ENCODE results near the gene TMC6. TPM values are rescaled to one million over a fixed set of nuclear protein-coding genes. Genes with fewer than 3 reads are reported as not detected.
"Not testable (repeated sequence)": the region's sequence is repeated elsewhere in the genome, so short reads cannot be mapped to it uniquely, and the experiment has no call there.

The TMC6 gene
- total RNA-seq, 1 donor from 2014 or later: 2.3 TPM

DNA sequence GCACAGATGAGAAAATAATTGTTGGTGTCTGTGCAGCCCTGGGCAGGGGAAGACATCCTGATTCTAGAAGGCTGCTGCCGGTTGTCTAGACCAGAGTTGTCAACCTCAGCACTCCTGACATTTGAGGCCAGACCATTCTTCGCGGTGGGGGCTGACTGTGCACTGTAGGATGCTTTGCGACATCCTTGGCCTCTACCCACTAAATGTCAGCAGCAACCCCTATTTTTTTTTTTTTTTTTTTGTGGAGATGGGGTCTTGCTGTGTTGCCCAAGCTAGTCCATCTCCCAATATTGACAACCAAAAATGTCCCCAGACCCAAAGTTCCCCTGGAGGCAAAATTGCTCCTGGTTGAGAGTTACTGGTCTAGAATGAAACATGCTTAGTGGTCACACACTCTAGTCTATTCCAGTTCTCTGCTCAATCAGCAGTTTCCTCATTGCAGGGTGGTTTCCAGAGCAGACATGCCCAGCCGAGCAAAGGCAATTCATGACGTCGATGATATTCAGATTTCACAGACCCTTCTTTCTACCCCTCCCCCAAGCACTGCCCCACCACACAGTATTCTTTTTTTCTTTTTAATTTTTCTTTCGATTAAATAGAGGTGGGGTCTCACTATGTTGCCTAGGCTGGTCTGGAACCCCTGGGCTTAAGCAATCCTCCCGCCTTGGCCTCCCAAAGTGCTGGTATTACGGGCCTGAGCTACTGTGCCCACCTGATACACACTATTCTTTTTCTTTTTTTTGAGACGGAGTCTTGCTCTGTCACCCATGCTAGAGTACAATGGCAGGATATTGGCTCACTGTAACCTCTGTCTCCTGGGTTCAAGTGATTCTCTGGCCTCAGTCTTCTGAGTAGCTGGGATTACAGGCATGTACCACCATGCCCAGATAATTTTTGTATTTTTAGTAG lies 26.6 kb upstream of the TMC6 start:
- no peak for DNase-seq

GRCh38 chr17:78151514-78152008 lies 23.0 kb upstream of the TMC6 start:
- DNase-seq: no peak

GRCh38 chr17:78148286-78149016 lies 19.9 kb upstream of the TMC6 start:
- DNase-seq: no peak

DNA sequence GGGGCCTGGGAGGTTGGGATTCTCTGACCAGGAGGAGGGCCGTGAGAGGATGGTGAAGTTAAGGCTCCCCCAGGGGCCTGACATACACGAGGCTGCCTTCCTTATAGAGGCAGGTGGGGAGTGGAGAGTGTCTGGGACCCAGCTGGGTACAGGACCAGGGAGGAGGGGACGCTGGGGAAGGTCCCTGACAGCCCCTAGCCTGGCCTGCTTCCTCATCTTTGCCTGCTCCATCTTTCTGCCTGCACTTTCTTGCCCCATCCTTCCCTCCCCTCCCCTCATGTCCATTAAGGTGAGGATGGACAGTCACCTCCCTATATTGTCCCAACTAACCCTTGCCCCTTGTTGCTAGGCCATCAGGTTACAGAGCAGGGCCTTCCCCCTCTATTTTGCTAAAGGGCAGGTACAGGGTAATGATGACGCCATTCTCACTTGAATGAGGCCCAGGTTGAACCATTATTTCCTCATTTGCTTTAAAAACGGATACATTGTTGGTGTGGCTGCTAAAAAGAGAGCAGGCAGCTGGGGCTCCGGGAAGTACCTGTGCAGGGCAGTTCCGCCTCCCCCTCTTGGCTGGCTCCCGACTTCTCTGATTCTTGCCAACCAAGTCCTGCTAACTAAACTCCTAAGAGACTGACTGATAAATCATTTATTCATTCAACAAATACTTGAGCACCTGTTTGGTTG lies 18.9 kb upstream of the TMC6 start:
- DNase-seq: no peak

GRCh38 chr17:78146881-78147280 lies 18.3 kb upstream of the TMC6 start:
- no peak for DNase-seq

- no peak for DNase-seq
Observed at GRCh38 chr17:78146471-78146869, 17.9 kb upstream of the TMC6 start.

GRCh38 chr17:78144736-78145641 lies 16.4 kb upstream of the TMC6 start:
- DNase-seq: no peak

GRCh38 chr17:78144147-78144719 lies 15.7 kb upstream of the TMC6 start:
- peak; percentile 56 for DNase-seq

DNA sequence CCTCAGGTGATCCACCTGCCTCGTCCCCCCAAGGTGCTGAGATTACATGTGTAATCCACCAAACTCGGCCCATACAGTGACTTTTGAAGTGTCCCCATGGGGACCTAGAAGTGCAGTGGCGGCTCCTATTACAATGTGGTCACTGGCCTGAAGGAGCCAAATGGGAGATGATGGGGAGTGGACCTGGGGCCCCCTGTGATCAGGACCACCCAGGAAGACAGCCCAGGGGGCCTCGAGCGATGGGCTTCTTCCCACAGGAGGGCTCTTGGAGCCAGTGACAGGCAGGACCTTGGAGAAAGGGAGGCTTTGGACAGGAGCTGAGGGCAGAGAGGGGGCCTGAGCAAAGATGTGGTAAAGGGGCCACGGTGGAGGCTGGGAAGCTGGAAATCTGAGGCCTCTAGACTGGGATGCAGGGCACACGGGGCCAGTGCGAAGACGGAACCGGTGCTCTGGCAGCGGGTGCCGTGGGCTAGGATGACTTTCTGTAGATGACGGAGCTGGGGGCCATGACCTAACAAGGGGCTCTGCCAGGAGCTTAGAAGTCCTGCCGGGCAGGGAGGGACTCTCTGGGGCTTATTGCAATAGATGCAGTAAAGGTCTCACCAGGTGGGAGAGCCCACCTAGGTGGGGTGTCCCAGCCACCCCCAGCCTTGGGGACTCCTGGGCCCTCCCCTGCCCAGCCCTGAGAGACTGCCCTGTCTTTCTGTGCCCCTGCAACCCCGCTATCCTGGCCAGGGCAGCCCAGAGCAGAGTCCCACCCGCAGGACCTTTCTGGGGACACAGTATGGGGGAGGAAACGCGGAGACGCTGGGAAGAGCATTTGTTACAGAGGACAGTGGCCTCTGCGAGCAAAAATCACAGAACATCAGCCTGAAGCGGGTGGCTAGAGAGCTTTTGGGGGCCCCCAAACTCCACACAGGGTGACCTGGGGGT lies 14.9 kb upstream of the TMC6 start:
- no peak for DNase-seq

- no peak for DNase-seq
Observed at GRCh38 chr17:78142119-78142861, 13.7 kb upstream of the TMC6 start.

- no peak for DNase-seq
Observed at GRCh38 chr17:78141437-78142118, 13.0 kb upstream of the TMC6 start.

- peak; percentile 41 for DNase-seq
Observed at GRCh38 chr17:78140169-78141051, 11.9 kb upstream of the TMC6 start.

- not testable (repeated sequence) for DNase-seq
Observed at GRCh38 chr17:78139861-78140168, 11.3 kb upstream of the TMC6 start.

DNA sequence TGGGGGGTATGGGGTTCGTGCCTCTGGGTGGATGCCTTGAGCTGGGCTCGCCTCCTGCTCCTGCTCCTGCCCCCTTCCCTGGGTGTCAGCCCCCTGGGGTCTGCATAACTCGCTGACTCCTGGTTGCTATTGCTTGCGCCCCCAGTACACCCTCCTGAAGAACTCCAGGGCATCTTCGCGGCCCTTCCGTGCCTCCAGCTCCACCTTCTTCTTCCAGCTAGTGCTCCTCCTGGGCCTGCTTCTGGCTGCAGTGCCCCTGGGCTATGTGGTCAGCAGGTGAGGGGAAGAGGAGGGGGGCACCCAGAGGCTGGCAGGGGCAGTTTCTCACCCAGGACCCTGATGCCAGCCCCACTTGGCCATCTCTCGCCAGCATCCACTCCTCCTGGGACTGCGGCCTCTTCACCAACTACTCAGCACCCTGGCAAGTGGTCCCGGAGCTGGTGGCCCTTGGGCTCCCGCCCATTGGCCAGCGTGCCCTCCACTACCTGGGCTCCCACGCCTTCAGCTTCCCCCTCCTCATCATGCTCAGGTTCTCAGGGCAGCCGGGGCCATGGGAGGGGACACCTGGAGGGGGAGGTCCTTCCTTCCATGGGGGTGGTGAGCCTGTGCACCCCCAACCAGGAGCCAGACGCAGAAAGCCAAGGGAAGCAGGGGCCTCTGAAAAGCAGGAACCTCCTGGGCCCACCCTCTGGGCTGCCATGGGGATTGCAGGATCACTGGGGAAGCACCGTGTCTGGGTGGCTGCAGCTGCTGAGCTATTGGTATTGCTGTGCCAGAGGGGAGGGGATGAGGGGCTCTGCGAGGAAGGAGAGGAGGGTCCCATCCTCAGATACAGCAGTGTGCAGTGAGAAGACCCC lies 9.9 kb upstream of the TMC6 start:
- DNase-seq: no peak

- no peak for DNase-seq
Observed at GRCh38 chr17:78137392-78138203, 9.0 kb upstream of the TMC6 start.
